ENCODE results near the gene KLHL30. TPM values are rescaled to one million over a fixed set of nuclear protein-coding genes. Genes with fewer than 3 reads are reported as not detected.

Gene KLHL30
- polyA plus RNA-seq, 1 donor (not counting 4 experiments of a cell fraction or from before 2014, with no cell fraction given): not detected

DNA sequence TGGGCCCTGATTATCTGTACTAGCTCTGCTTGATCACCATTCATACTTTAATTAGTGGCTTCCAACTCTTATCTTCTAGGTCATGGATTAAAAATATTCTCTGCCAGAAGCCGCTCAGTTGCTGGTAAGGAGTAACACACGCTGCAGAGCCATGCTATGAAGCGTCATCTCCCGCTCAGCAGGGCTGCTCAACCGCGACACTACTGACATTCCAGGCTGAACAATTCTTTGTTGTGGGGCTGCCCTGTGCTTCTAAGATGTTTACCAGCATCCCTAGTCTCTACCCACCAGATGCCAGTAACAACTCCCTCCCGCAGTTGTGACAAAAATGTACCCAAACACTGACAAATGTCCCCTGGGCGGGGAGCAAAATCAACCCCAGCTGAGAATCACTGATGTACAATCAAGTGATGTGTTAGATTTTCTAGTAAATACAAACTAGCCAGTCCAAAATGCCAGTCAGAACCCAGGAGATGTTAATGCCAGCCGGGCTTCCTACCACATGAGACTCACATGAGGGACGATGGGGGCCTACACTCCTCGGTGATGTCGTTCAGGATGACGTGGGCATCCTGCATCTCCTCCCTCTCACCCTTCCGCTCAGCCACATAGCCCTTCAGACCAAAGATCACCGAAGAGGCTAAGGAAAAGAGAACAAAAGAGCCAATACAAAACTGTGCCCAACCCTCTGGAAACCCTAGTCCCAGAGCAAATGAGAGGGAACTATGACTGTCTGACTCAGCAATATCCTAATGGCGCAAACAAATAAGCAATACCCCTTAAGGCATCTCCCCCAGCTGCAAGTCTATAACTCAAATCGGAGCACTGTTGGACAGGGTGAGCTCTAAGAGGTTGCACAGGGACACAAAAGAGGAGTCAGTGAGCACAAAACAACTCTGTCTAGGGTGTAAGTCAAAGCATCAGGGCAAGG is 49.4 kb downstream of the KLHL30 start:
- Histone ChIP-seq H2AFZ (ENCODE audit: control insufficient read depth, low read length) (no peak overlapping the region), H4K20me1 (ENCODE audit: control insufficient read depth, extremely low read depth, insufficient read depth, low read length) (no peaks in the 10 kb centered on the region), H3K9me1 (ENCODE audit: control insufficient read depth, extremely low read depth, insufficient read depth, low read length) (no peaks in the 10 kb centered on the region), H3K36me3 (ENCODE audit: control insufficient read depth in 2 of 2, extremely low read depth in 1 of 2, insufficient read depth in 2 of 2, low read length in 2 of 2) (peaks cover 37 to 39% of the 10 kb centered on the region in 2 experiments), H3K9ac (ENCODE audit: control insufficient read depth, extremely low read depth, insufficient read depth, low read length) (no peak overlapping the region), H3K9me3 (ENCODE audit: control insufficient read depth, low read depth, low read length) (no peaks in the 10 kb centered on the region), H3K4me3 (ENCODE audit: control insufficient read depth in 2 of 3, extremely low read depth in 1 of 3, insufficient read depth in 2 of 3, low read depth in 1 of 3, low read length in 3 of 3) (no peak overlapping the region), H3K4me2 (ENCODE audit: control insufficient read depth, extremely low read depth, insufficient read depth, low read depth, low read length) (no peak overlapping the region), H3K27me3 (ENCODE audit: control insufficient read depth, extremely low read depth, insufficient read depth, low read length) (no peaks in the 10 kb centered on the region), H3K27ac (ENCODE audit: control insufficient read depth, insufficient read depth, low read length) (no peak overlapping the region), H3K79me2 (ENCODE audit: control insufficient read depth, insufficient read depth, low read length) (no peaks in the 10 kb centered on the region), H3K4me1 (ENCODE audit: control insufficient read depth, extremely low read depth, insufficient read depth, low read length) (no peaks in the 10 kb centered on the region)
- dilution Hi-C loops (cut with MboI; ENCODE audit: extremely low pct_ligation_motif_present, low sequenced_read_pairs): no loop called here
- no peak for DNase-seq (ENCODE audit: low read depth, low spot score)
- FAIRE-seq: no peak
- TF ChIP-seq CTCF (optimal IDR thresholded peaks at IDR 0.05 in 1 of 3, IDR thresholded peaks at IDR 0.05 in 1 of 3, conservative IDR thresholded peaks at IDR 0.05 in 1 of 3; ENCODE audit: extremely low read depth in 1 of 3, insufficient read depth in 2 of 3, low read length in 3 of 3) (no peak), EZH2 (IDR thresholded peaks at IDR 0.05; ENCODE audit: low read length) (no peak)

DNA sequence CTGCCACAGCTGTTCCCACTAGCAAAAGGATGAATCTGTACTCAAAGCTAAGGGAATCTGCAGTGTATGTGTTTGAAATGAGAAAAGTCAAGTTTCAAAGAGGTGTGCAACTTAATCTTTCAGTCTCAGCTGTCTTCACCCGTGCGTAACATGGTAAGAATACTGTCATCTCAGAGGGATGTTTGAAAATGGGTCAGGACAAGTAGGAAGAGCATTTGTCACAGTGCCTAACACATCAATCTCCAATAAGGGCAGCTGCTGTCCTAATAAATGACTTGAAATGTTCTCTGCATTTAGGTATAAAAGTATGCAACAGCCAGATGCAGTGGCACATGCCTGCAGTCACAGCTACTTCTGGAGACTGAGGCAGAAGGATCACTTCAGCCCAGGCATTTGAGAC is 52.0 kb downstream of the KLHL30 start:
- Histone ChIP-seq H3K27me3 (ENCODE audit: control insufficient read depth, extremely low read depth, insufficient read depth, low read length) (no peaks in the 10 kb centered on the region), H4K20me1 (ENCODE audit: control insufficient read depth, extremely low read depth, insufficient read depth, low read length) (peaks cover 7% of the 10 kb centered on the region), H2AFZ (ENCODE audit: control insufficient read depth, low read length) (no peak overlapping the region), H3K27ac (ENCODE audit: control insufficient read depth, insufficient read depth, low read length) (no peak overlapping the region), H3K36me3 (ENCODE audit: control insufficient read depth in 2 of 2, extremely low read depth in 1 of 2, insufficient read depth in 2 of 2, low read length in 2 of 2) (peaks cover 31 to 48% of the 10 kb centered on the region in 2 experiments), H3K9ac (ENCODE audit: control insufficient read depth, extremely low read depth, insufficient read depth, low read length) (no peak overlapping the region), H3K9me1 (ENCODE audit: control insufficient read depth, extremely low read depth, insufficient read depth, low read length) (no peaks in the 10 kb centered on the region), H3K9me3 (ENCODE audit: control insufficient read depth, low read depth, low read length) (no peaks in the 10 kb centered on the region), H3K4me2 (ENCODE audit: control insufficient read depth, extremely low read depth, insufficient read depth, low read depth, low read length) (no peak overlapping the region), H3K4me3 (ENCODE audit: control insufficient read depth in 2 of 3, extremely low read depth in 1 of 3, insufficient read depth in 2 of 3, low read depth in 1 of 3, low read length in 3 of 3) (no peak overlapping the region), H3K4me1 (ENCODE audit: control insufficient read depth, extremely low read depth, insufficient read depth, low read length) (no peaks in the 10 kb centered on the region), H3K79me2 (ENCODE audit: control insufficient read depth, insufficient read depth, low read length) (peaks cover 12% of the 10 kb centered on the region)
- no peak for TF ChIP-seq EZH2 (IDR thresholded peaks at IDR 0.05; ENCODE audit: low read length)
- DNase-seq (ENCODE audit: low read depth, low spot score) (no peak), FAIRE-seq (no peak)
- dilution Hi-C loops (cut with MboI; ENCODE audit: extremely low pct_ligation_motif_present, low sequenced_read_pairs): no loop called here

Other genes with a start within 250 kb of the KLHL30 start
- 63.6 to 98.6 TPM (median 95.6 TPM) in 3 replicates for gene UBE2F, start 171.7 kb upstream of the KLHL30 start, polyA plus RNA-seq
- 11.4 to 11.9 TPM (median 11.8 TPM) in 3 replicates for gene SCLY, start 77.7 kb upstream of the KLHL30 start, polyA plus RNA-seq
- 0.14 to 0.19 TPM (median 0.16 TPM) in 3 replicates for gene ESPNL, start 38.3 kb upstream of the KLHL30 start, polyA plus RNA-seq
- 0.14 to 0.28 TPM (median 0.27 TPM) in 3 replicates for gene ERFE, start 20.3 kb downstream of the KLHL30 start, polyA plus RNA-seq
- gene ILKAP, start 65.0 kb downstream of the KLHL30 start, polyA plus RNA-seq: 30.6 to 39.1 TPM (median 37.5 TPM) in 3 replicates
- 0.76 to 0.80 TPM (median 0.77 TPM) in 3 replicates for gene HES6, start 101.4 kb downstream of the KLHL30 start, polyA plus RNA-seq
- 0.68 to 2.0 TPM (median 1.6 TPM) in 3 replicates for gene PER2, start 149.9 kb downstream of the KLHL30 start, polyA plus RNA-seq
- 6.4 to 7.0 TPM (median 7.0 TPM) in 3 replicates for gene TRAF3IP1, start 181.8 kb downstream of the KLHL30 start, polyA plus RNA-seq